Endodermal cell (in vitro differentiated cells): ENCODE results near the gene PADI3. TPM values are rescaled to one million over a fixed set of nuclear protein-coding genes. Genes with fewer than 3 reads are reported as not detected.

Experiments used
- DNase-seq: peaks from one replicate; pipeline ENCODE4 v3.0.0-alpha.2; 2017
- H3K27ac ChIP-seq: 2 replicates; pipeline ENCODE4 v1.5.1; 2013; ENCODE audit warnings: mild to moderate bottlenecking, low read depth, low read length, moderate library complexity
- H3K27me3 ChIP-seq: 2 replicates; pipeline ENCODE4 v1.6.1; 2013; ENCODE audit warnings: mild to moderate bottlenecking, low read length, moderate library complexity; ENCODE audit not compliant: insufficient read depth, control insufficient read depth, poor library complexity, severe bottlenecking
- H3K36me3 ChIP-seq: 2 replicates; pipeline ENCODE4 v1.7.0; 2013; ENCODE audit warnings: mild to moderate bottlenecking, low read length, moderate library complexity; ENCODE audit not compliant: control insufficient read depth, insufficient read depth
- H3K4me1 ChIP-seq: one replicate; pipeline ENCODE4 v1.7.0; 2013; ENCODE audit warnings: low read length; ENCODE audit not compliant: control insufficient read depth, insufficient read depth
- H3K4me3 ChIP-seq: 2 replicates; pipeline ENCODE4 v1.5.1; 2013; ENCODE audit warnings: mild to moderate bottlenecking, low read length, moderate library complexity
- H3K9ac ChIP-seq: 2 replicates; pipeline ENCODE4 v1.6.1; 2013; ENCODE audit warnings: mild to moderate bottlenecking, low read length, moderate library complexity; ENCODE audit not compliant: poor library complexity, severe bottlenecking; ENCODE audit errors: extremely low read depth
- H3K9me3 ChIP-seq: 2 replicates; pipeline ENCODE4 v1.6.1; 2013; ENCODE audit warnings: mild to moderate bottlenecking, low read length, moderate library complexity; ENCODE audit not compliant: control insufficient read depth
- H3K27ac Mint-ChIP-seq: 2 replicates; pipeline ENCODE4 v1.8.0; 2020; ENCODE audit warnings: mixed read lengths
- H3K27me3 Mint-ChIP-seq: 2 replicates; pipeline ENCODE4 v1.8.0; 2021; ENCODE audit warnings: mild to moderate bottlenecking, mixed read lengths; ENCODE audit not compliant: insufficient read depth
- H3K36me3 Mint-ChIP-seq: 2 replicates; pipeline ENCODE4 v1.8.0; 2020; ENCODE audit warnings: low read depth, mixed read lengths
- H3K4me1 Mint-ChIP-seq: 2 replicates; pipeline ENCODE4 v1.8.0; 2020; ENCODE audit warnings: mixed read lengths
- H3K4me3 Mint-ChIP-seq: 2 replicates; pipeline ENCODE4 v1.8.0; 2020; ENCODE audit warnings: mild to moderate bottlenecking, moderate library complexity, mixed read lengths
- H3K9me3 Mint-ChIP-seq: 2 replicates; pipeline ENCODE4 v1.8.0; 2020; ENCODE audit warnings: mild to moderate bottlenecking, mixed read lengths
- CTCF ChIP-seq: fragments of 200-600 bp; sonication (generic); conservative IDR thresholded peaks from 2 replicates; pipeline ENCODE4 v1.5.0; 2021; ENCODE audit warnings: antibody characterized with exemption, mild to moderate bottlenecking
- WGBS, 2 experiments: methylation state at CpG; one replicate each; pipeline versions ENCODE4 v1.1.5 to v1.1.7; 2013; ENCODE audit warnings: missing lambda C conversion rate in 2 of 2, mixed read lengths in 1 of 2; ENCODE audit not compliant: insufficient coverage in 1 of 2, insufficient read length in 1 of 2; 5-methylcytosine and 5-hydroxymethylcytosine counted together
- total RNA-seq, 2 donors: library from RNA; stranded (reverse); fragmentation: NEBNext Ultra II Directional in 1 of 2; extraction: Animal tissue kit (Norgen Biotek cat#: 25700) in 1 of 2; gene quantifications; 2 replicates in 1 of 2; 3 replicates in 1 of 2; pipeline ENCODE4 v1.2.1, GENCODE V29; 2021

Gene PADI3
- total RNA-seq, 2 donors from 2014 or later, result 0.29 to 0.33 TPM

- H3K9me3 Mint-ChIP-seq, result no peaks in the 10 kb centered on the region
- no peak overlapping the region for H3K4me3 Mint-ChIP-seq
- H3K27ac Mint-ChIP-seq, result no peak overlapping the region
- peak; percentile 29 for DNase-seq
- no peaks in the 10 kb centered on the region for H3K9me3 ChIP-seq
- H3K27me3 Mint-ChIP-seq, result peaks cover 13% of the 10 kb centered on the region
- H3K36me3 Mint-ChIP-seq, result no peaks in the 10 kb centered on the region
- TF ChIP-seq CTCF, result no peak
- H3K27me3 ChIP-seq, result no peaks in the 10 kb centered on the region
- H3K4me1 ChIP-seq, result peaks cover 14% of the 10 kb centered on the region
- peaks cover 13% of the 10 kb centered on the region for H3K4me1 Mint-ChIP-seq
- no peaks in the 10 kb centered on the region for H3K36me3 ChIP-seq
- H3K9ac ChIP-seq, result no peak overlapping the region
- no peak overlapping the region for H3K4me3 ChIP-seq
- no peak overlapping the region for H3K27ac ChIP-seq
- 85 to 94% methylated on average over 4 to 5 of the region's 5 CpGs for WGBS, 2 experiments
Observed at GRCh38 chr1:17200756-17201155, 48.1 kb upstream of the PADI3 start.

DNA sequence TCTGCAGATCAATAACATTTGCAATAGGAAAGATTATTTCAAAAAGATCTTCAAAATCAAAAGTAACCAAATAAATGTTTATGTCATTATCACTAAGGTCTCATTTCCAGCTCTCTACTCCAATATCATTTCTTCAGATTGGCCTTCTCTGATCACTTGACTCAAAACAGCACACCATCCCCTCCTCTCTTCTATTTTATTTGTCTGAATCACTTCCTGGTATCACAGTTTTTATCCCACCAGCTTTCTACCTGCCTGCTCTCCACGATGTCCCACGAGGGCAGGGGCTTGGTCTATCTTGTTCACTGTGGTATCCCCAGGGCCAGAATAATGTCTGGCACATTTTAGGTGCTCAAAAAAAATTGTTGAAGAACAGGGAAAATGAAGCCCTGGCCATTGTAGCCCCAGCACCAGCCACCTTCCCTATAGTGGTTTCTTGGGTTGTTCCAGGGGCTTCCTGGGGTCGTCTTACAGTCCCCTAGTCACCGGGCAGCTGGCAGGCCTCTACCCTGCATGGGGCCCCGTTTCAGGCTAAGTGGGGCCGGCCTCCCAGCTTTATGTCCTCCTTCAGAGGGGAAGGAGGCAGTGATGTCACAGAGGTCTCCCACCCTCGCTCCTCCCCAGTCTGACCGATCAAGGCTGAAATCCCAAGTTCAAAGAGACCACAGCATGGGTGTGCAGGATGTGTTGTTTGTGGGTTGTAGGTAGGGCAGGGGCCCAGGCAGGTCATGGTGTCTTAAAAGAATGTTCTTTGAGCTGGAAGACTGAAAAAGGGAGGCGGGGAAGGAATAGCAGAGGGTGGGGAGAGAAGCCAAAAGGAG is 47.5 kb upstream of the PADI3 start:
- 62 to 80% methylated on average over 9 of the region's 9 CpGs for WGBS, 2 experiments

More for the DNA sequence above, 47.5 kb upstream of the PADI3 start:
- Mint-ChIP-seq H3K4me1 (peaks cover 13% of the 10 kb centered on the region), H3K36me3 (no peaks in the 10 kb centered on the region), H3K9me3 (no peaks in the 10 kb centered on the region), H3K4me3 (no peak overlapping the region), H3K27me3 (peaks cover 11% of the 10 kb centered on the region), H3K27ac (no peak overlapping the region)
- peak; percentile 51 for DNase-seq
- no peak overlapping the region for H3K9ac ChIP-seq
- no peak for TF ChIP-seq CTCF
- H3K27me3 ChIP-seq, result no peaks in the 10 kb centered on the region
- no peaks in the 10 kb centered on the region for H3K9me3 ChIP-seq
- H3K4me3 ChIP-seq, result no peak overlapping the region
- peaks cover 14% of the 10 kb centered on the region for H3K4me1 ChIP-seq
- H3K36me3 ChIP-seq, result no peaks in the 10 kb centered on the region
- no peak overlapping the region for H3K27ac ChIP-seq
